ENCODE measurements around the gene HOXD8.

HOXD8 gene

GRCh38 chr2:176128982-176129796 lies at the start of gene HOXD8:
Gene HOXD8 (plus strand): TSS chr2:176129705. CDS start chr2:176130367, 662 bp downstream.
- no peak for DNase-seq

GRCh38 chr2:176079831-176080539 lies 49.5 kb upstream of the HOXD8 start:
- no peak for DNase-seq

GRCh38 chr2:176080540-176081375 lies 48.7 kb upstream of the HOXD8 start:
- no peak for DNase-seq

GRCh38 chr2:176081376-176081836 lies 48.1 kb upstream of the HOXD8 start:
- no peak for DNase-seq

- no peak for DNase-seq
These were observed 47.5 kb upstream of the HOXD8 start for GRCh38 chr2:176081837-176082524.

- DNase-seq, result no peak
These were observed 47.0 kb upstream of the HOXD8 start for GRCh38 chr2:176082525-176082823.

DNA sequence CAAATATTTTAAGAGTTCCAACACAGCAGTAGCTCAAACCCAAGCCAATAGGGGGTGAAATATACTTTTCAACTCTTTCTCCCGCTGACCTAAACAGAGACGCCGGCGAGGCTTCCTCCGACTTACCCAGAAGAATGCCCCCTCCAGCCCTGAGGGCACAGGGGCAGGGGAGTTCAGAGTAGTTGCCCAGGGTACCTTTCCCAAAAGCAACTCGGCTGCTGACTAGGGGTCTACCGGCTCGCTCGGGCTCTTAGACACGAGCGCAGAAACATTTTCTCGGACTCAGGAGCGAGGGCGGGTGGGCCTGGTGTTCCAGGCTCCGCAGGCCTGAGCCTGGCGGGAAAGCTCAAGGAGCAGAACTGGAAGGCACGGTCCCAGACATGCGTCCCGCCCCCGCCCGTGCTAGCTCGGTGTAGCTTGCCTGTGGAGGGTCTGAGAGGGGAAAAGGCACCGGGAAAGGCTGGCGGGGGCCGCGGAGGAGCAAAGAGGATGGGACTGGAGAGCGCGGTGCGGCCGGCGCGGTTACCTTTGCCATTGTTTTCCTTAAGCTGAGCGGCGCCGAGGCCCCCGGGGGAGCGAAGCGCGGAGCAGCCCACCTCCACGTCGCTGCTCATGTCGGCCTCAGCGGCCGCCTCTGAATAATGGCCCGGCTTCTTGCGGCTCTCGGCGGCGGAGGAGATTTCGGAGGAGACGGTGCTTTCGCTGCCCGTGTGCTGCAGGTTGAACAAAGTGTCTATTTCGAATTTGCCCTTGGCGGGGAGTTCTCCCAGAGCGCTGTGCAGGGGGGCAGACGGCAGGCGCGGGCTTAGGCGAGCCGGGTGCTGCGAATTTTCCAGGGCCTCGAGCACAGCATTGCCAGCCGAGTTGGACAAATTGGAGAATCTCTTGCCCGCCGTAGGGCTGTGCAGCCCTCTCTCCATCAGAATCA lies 46.4 kb upstream of the HOXD8 start:
- no peak for DNase-seq

- no peak for DNase-seq
These were observed 45.7 kb upstream of the HOXD8 start, which contains the start of gene EVX2 for GRCh38 chr2:176083796-176084261. Gene EVX2 (minus strand): TSS chr2:176083962. CDS start chr2:176083776, 186 bp downstream.

DNA sequence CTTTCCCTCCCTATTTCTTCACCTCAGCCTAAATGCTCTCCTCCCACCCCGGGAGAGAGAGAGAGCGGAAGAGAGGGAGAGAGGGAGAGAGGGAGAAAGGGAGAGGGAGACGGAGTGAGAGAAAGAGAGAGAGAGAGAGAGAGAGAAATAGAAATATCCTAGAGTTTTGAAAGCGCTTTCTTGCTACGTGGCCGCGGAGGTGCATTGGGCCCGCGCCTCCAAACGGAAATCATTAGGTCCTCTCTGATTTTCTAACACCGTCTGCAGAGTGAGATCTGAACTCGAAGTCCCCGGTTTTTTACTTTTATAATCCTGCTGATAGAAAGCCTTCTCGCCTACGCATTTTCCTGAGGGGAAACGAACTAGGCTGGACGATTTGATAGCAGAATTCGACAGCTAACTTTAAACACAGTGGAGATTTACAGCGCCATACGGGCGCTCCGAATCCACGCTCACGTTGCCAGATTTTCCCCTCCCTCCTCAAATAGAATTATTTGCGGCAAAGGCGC lies 44.8 kb upstream of the HOXD8 start:
- no peak for DNase-seq

DNA sequence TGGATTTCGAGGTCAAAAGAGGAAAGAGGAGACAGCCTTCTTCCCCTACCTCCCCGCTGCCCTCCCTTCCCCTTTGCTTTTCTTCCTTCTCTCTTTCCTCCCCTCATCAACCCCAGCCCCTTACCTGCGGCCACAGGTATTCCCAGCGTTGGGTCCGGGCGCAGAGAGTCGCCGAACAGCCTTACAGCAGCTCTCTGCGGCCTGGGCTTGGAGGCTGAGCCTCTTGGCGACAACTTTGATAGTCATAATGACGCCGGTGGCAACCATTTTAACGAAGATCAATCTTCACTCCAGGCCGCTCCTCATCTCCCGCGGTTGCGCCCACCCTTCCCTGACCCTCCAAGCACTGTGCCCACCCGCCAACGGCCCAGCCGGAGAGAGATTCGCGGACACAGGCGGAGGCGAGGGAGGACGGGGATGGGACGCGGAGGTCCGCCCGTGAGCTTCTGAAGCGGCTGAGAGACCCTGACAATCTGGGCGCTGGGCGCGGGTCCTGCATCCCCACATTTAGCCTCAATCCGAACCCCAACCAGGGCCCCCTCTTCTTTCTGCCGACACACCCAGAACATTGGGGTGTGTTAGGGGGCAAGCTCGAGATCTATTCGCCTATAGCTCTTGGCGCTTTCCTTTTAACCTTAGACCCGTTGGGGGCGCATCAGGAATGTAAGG lies 44.3 kb upstream of the HOXD8 start:
- DNase-seq, result no peak

DNA sequence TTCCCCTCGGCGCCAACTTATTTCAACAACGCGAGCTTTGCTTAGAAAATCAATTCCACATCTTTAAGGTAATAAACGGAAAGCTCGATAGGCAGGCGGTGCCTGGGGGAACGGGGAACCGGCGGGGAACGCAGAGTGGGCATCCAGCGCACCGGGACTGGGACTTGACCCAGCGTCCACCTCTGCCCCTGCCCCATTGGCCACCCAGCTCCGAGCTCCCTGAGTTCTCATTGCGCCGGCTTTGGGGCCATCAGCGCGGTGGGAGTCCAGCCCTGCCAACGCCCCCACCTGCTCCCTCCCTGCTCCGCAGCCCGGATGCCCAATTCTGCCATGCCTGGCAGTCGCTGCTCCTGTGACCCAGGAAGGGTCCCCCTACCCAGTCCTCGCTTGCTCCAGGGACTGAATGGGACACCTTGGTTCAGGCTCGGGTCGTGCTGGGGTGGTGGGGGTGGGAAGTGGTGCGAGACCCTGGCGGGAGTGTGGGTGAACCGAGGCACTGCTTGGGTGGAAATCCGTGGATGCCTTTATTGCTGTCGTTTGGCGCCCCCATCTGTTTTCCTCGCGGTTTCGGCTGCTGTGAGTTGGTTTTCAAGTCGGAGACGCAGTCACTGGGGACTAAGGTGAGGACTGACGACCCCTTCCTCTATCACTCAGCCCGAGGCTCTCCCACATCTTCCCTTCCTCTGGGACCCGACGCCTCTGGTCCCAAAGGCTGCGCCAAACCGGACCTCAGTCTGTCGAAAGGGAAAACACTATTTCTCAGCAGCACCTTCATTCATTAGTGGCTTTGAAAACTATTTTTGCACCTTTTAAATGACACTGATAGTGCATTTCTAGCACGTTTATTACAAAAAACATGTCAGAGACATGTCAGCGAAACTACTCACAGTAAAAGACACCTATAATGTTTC lies 43.4 kb upstream of the HOXD8 start:
- DNase-seq, result no peak

- DNase-seq, result no peak
These were observed 42.0 kb upstream of the HOXD8 start for GRCh38 chr2:176087330-176088047.

DNA sequence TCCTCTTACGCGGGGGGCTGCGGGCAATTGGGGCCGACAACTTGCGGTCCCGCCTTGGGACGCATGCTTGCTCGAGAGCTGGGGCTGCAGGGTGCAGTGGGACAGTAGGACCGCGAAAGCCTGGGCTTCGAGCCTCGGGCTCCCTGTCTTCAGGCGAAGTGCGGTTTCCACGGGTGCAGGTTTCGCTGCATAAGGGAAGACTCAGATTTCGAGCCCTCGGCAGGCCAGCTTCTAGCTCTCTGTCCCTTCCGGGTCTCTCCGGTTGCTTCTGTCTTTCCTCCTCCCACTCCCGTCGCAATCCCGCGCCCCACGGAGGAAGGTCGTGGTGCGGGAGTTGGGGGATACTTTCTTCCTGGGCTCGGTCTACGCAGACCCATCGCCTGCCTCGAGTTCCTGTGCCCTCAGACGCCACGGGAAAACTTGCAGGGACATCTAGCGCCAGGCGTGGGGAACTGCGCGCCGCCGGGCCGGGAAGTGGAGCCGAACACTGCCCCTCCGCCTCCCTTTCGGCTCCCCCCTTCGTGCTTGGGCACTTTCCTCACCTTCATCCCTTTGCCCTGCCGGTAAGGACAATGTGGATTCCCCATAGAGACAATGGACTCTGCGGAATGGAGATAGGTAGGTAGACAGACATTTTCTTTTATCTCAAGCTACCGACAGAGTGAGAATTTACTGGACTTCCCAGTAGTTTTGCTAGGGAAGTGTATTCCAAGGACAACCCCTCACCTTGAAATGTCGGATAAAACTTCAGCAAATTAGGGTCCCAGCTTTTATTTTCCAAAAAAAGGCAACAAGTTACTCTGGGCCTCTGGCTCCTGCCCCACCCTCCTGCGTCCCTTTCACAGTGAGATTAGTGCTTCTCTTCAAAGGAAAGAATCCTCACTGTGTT lies 41.2 kb upstream of the HOXD8 start:
- peak in 1 of 2 donors; percentile 29 for DNase-seq

GRCh38 chr2:176088937-176089842 lies 40.3 kb upstream of the HOXD8 start:
- no peak for DNase-seq

DNA sequence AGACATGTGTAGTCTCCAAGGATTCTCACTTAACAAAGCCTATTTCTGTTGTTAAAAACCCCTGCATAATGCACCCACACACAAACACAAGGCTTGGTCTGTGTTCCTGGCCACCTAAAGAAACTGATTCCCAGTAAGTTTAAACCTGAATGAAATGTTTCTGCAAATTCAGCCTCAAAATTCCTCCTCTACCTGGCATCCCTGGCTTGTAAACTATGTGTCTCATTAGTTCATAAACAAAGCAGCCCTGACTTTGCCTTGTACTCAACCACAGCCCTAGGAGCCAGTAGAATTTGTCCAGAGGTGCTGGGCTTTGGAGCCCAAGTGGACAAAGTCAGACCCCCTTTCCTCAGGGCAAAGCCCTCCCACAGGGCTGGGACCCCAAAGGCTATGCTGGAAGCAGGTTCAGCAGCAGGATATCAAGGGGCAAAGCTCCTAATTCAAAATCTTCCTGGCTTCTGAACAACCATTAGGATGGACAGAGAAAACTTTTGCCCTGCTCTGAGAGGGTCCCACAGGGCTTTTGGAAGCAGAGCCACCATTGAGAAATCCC lies 39.6 kb upstream of the HOXD8 start:
- no peak for DNase-seq

DNA sequence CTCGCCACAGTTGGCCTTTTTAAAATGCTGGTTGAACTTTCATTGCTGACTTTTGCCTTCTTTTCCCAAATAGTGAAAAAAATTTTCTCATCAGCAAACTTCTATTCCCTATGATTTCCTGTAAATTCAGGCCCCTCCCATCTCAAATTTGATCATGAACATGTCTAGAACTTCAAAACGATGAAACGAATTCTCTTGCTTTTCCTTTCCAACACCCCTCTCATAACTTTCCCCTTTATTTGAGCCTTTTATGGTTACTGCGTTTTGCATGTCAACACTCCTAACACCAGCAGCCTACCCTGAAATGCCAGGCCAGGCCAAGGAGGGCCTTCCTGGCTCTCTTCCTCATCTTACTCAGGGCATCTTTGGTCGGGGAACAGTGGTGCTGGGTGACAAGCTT lies 38.6 kb upstream of the HOXD8 start:
- DNase-seq, result no peak

All from CD4-positive, alpha-beta T cell treated with Interleukin-4 for 1 hour (primary cell).